Panc1 (cell line): Measurements from ENCODE around the gene BRCA2. TPM values are rescaled to one million over a fixed set of nuclear protein-coding genes. Genes with fewer than 3 reads are reported as not detected.
A peak's percentile ranks its signal among the peaks of the same experiment; 100 is the strongest.

Experiments used
- ATAC-seq: fragments of 200-7000 bp; cut with Tn5 transposase; 2 replicates; pipeline ENCODE4 v1.9.1; 2020; ENCODE audit warnings: mild to moderate bottlenecking, moderate library complexity
- BruUV-seq: library from RNA; stranded (reverse); fragments of 400-500 nt; replicated peaks from 2 replicates; lab custom pipeline; 2021; lab: Mats Ljungman, UMichigan
- CTCF ChIA-PET: fragments of 300-600 bp; sonication (Branson Sonifier 250); formaldehyde crosslinking; loops from one replicate; lab custom pipeline; 2022; ENCODE audit warnings: antibody characterized with exemption; lab: Charles Lee
- POLR2A ChIA-PET: fragments of 300-600 bp; sonication (Branson Sonifier 250); formaldehyde crosslinking; loops from one replicate; lab custom pipeline; 2022; ENCODE audit warnings: antibody characterized with exemption; lab: Charles Lee
- DNase-seq: peaks from one replicate; pipeline ENCODE4 v3.0.0-alpha.2; 2010; ENCODE audit warnings: low read depth, low spot score
- H3K27ac ChIP-seq: 2 replicates; pipeline ENCODE4 v1.5.1; 2011; ENCODE audit warnings: mild to moderate bottlenecking, low read length, inconsistent platforms
- H3K27me3 ChIP-seq: fragments of 200-500 bp; sonication (Bioruptor generic); 2 replicates; pipeline ENCODE4 v1.6.0; 2014; ENCODE audit warnings: low read length, inconsistent platforms; ENCODE audit not compliant: control insufficient read depth, insufficient read depth
- H3K36me3 ChIP-seq: fragments of 200-500 bp; sonication (Bioruptor generic); 2 replicates; pipeline ENCODE4 v1.5.1; 2014; ENCODE audit warnings: inconsistent platforms, mild to moderate bottlenecking, low read length, moderate library complexity; ENCODE audit not compliant: control insufficient read depth, insufficient read depth
- H3K4me1 ChIP-seq: 2 replicates; pipeline ENCODE4 v1.5.1; 2011; ENCODE audit warnings: inconsistent platforms, mild to moderate bottlenecking, low read length, moderate library complexity; ENCODE audit not compliant: control insufficient read depth, insufficient read depth
- H3K4me3 ChIP-seq, 2 experiments: 2 replicates each; pipeline ENCODE4 v1.5.1; 2011 to 2012; ENCODE audit warnings: low read depth in 2 of 2, low read length in 2 of 2, mild to moderate bottlenecking in 2 of 2, inconsistent platforms in 1 of 2, moderate library complexity in 1 of 2
- H3K9me3 ChIP-seq: fragments of 200-500 bp; sonication (Bioruptor generic); 2 replicates; pipeline ENCODE4 v1.5.1; 2014; ENCODE audit warnings: low read depth, mild to moderate bottlenecking, inconsistent platforms, low read length, moderate library complexity; ENCODE audit not compliant: control insufficient read depth, insufficient read depth
- CTCF ChIP-seq: fragments of 450-650 bp; IDR thresholded peaks from 2 replicates; pipeline ENCODE4 v1.5.1; 2017; ENCODE audit warnings: mild to moderate bottlenecking
- POLR2AphosphoS5 ChIP-seq: IDR thresholded peaks from 2 replicates; pipeline ENCODE4 v1.6.1; 2012; ENCODE audit warnings: mild to moderate bottlenecking, low read depth, low read length, moderate library complexity
- SIN3A ChIP-seq: IDR thresholded peaks from 2 replicates; pipeline ENCODE4 v1.6.1; 2012; ENCODE audit warnings: low read depth, mild to moderate bottlenecking, low read length, moderate library complexity, borderline replicate concordance; ENCODE audit not compliant: insufficient read depth
- TCF7L2 ChIP-seq: IDR thresholded peaks from 2 replicates; pipeline ENCODE4 v1.6.1; 2011; ENCODE audit warnings: mild to moderate bottlenecking, low read depth, low read length, inconsistent platforms
- in situ Hi-C: cut with HindIII; loops from 2 replicates; pipeline ENCODE4 v1.10.0; 2016; ENCODE audit warnings: low sequenced_read_pairs, low pct_unique_long_range_greater_than_20kb
- intact Hi-C: fragments of 100-400 bp; cut with micrococcal nuclease; formaldehyde crosslinking; loops from one replicate; pipeline ENCODE4 v1.10.0; 2022; ENCODE audit not compliant: unreplicated experiment
- total RNA-seq: library from RNA; stranded (reverse); gene quantifications from one replicate; pipeline ENCODE4 v1.2.1, GENCODE V29; 2021; ENCODE audit not compliant: unreplicated experiment
- TF ChIP-seq, protein P1 (sequence below), 2 experiments: IDR thresholded peaks; 2 replicates each; pipeline ENCODE4 v1.6.1; 2011 to 2012; ENCODE audit warnings: low read depth in 2 of 2, control low read depth in 1 of 2, low read length in 1 of 2, mild to moderate bottlenecking in 1 of 2, moderate library complexity in 1 of 2; ENCODE audit not compliant: insufficient read depth in 1 of 2

Gene BRCA2
- total RNA-seq, 1 experiment from 2014 or later, result 8.4 TPM

- Histone ChIP-seq H3K4me3 (no peak overlapping the region), H3K9me3 (no peaks in the 10 kb centered on the region), H3K27ac (no peak overlapping the region), H3K4me1 (peaks cover 2% of the 10 kb centered on the region; the same call in 1 of the 2 replicates), H3K27me3 (no peaks in the 10 kb centered on the region), H3K36me3 (no peaks in the 10 kb centered on the region)
- no peak for TF ChIP-seq POLR2AphosphoS5
- TF ChIP-seq CTCF, result no peak
- no peak for TF ChIP-seq SIN3A
- TF ChIP-seq, protein P1, sequence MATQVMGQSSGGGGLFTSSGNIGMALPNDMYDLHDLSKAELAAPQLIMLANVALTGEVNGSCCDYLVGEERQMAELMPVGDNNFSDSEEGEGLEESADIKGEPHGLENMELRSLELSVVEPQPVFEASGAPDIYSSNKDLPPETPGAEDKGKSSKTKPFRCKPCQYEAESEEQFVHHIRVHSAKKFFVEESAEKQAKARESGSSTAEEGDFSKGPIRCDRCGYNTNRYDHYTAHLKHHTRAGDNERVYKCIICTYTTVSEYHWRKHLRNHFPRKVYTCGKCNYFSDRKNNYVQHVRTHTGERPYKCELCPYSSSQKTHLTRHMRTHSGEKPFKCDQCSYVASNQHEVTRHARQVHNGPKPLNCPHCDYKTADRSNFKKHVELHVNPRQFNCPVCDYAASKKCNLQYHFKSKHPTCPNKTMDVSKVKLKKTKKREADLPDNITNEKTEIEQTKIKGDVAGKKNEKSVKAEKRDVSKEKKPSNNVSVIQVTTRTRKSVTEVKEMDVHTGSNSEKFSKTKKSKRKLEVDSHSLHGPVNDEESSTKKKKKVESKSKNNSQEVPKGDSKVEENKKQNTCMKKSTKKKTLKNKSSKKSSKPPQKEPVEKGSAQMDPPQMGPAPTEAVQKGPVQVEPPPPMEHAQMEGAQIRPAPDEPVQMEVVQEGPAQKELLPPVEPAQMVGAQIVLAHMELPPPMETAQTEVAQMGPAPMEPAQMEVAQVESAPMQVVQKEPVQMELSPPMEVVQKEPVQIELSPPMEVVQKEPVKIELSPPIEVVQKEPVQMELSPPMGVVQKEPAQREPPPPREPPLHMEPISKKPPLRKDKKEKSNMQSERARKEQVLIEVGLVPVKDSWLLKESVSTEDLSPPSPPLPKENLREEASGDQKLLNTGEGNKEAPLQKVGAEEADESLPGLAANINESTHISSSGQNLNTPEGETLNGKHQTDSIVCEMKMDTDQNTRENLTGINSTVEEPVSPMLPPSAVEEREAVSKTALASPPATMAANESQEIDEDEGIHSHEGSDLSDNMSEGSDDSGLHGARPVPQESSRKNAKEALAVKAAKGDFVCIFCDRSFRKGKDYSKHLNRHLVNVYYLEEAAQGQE (IDR thresholded peaks at IDR 0.05; ENCODE audit: insufficient read depth in 1 of 2, low read depth in 2 of 2, low read length in 1 of 2), result no peak
- no peak for TF ChIP-seq TCF7L2
- in situ Hi-C loops (no loop called here), intact Hi-C loops (loop anchor here (5.0 to 10.0 kb wide), 3 partner anchors 67 to 397 kb away; no protein-coding TSS in a partner anchor)
- ChIA-PET POLR2A (no interaction called here), CTCF (no interaction called here)
- DNase-seq (no peak), ATAC-seq (peak; percentile 54)
- no TSS peak for BruUV-seq
Observed at GRCh38 chr13:32309312-32310133, 5.8 kb upstream of the BRCA2 start.

DNA sequence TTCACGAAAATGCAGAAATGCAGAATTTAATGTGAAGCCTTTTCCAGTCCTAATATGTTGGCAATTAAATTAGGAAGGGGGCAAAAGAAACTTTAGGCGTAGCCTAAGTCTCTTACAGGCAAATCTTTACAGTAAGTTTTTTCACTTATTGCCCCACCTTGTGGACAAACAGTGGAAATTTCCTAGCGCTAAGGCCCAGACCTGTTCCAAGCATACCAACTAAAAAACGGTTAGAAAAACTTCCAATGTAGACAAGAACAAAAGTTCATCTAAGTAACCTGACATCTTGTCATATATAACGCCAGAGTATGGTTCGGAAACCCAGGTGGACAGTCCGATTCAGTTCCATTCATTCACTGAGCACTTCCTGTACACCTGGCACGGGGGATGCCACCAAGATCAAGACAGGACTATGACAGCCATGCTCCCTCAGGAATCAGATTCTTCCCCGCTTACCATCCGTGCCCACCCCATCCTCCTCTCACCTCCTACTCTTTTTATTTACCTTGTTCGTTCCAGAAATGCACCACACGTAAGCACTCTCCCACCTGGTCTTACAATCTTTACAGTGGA lies 5.1 kb upstream of the BRCA2 start:
- Histone ChIP-seq H3K36me3 (no peaks in the 10 kb centered on the region), H3K4me1 (peaks cover 5% of the 10 kb centered on the region; the same call in 1 of the 2 replicates), H3K4me3 (no peak overlapping the region), H3K27ac (no peak overlapping the region), H3K27me3 (no peaks in the 10 kb centered on the region), H3K9me3 (no peaks in the 10 kb centered on the region)
- peak; percentile 70 for TF ChIP-seq CTCF
- TF ChIP-seq, protein P1 (IDR thresholded peaks at IDR 0.05; ENCODE audit: insufficient read depth in 1 of 2, low read depth in 2 of 2, low read length in 1 of 2), result no peak
- in situ Hi-C loops, result no loop called here
- POLR2A ChIA-PET, result no interaction called here
- CTCF ChIA-PET, result no interaction called here
- ATAC-seq (peak; percentile 92), DNase-seq (peak; percentile 32)
- BruUV-seq, result no TSS peak
- intact Hi-C loops, result loop anchor here (10.0 kb wide), 1 partner anchor 295 kb away; no protein-coding TSS in a partner anchor
